ENCODE measurements around the gene GAD1.

- TF ChIP-seq, protein P1, sequence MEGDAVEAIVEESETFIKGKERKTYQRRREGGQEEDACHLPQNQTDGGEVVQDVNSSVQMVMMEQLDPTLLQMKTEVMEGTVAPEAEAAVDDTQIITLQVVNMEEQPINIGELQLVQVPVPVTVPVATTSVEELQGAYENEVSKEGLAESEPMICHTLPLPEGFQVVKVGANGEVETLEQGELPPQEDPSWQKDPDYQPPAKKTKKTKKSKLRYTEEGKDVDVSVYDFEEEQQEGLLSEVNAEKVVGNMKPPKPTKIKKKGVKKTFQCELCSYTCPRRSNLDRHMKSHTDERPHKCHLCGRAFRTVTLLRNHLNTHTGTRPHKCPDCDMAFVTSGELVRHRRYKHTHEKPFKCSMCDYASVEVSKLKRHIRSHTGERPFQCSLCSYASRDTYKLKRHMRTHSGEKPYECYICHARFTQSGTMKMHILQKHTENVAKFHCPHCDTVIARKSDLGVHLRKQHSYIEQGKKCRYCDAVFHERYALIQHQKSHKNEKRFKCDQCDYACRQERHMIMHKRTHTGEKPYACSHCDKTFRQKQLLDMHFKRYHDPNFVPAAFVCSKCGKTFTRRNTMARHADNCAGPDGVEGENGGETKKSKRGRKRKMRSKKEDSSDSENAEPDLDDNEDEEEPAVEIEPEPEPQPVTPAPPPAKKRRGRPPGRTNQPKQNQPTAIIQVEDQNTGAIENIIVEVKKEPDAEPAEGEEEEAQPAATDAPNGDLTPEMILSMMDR (IDR thresholded peaks at IDR 0.05) = no peak
- no peak for TF ChIP-seq ZFX (IDR thresholded peaks at IDR 0.05; ENCODE audit: borderline replicate concordance)
Observed at GRCh38 chr2:170814533-170815230, 2.0 kb upstream of the GAD1 start.

Data from 22Rv1 (cell line).